PC-3 (cell line): ENCODE measurements around the gene NDUFA11. TPM values are rescaled to one million over a fixed set of nuclear protein-coding genes. Genes with fewer than 3 reads are reported as not detected.

Source experiments
- ATAC-seq: fragments of 200-7000 bp; cut with Tn5 transposase; 2 replicates; pipeline ENCODE4 v1.9.1; 2020; ENCODE audit warnings: mild to moderate bottlenecking, moderate library complexity
- BruUV-seq: library from RNA; stranded (reverse); fragments of 400-500 nt; replicated peaks from 2 replicates; lab custom pipeline; 2021; lab: Mats Ljungman, UMichigan
- CTCF ChIA-PET: fragments of 300-600 bp; sonication (Branson Sonifier 250); formaldehyde crosslinking; loops from one replicate; lab custom pipeline; 2022; ENCODE audit warnings: antibody characterized with exemption; lab: Charles Lee
- POLR2A ChIA-PET: fragments of 300-600 bp; sonication (Branson Sonifier 250); formaldehyde crosslinking; loops from one replicate; lab custom pipeline; 2022; ENCODE audit warnings: antibody characterized with exemption; ENCODE audit not compliant: unreplicated experiment; lab: Charles Lee
- DNase-seq: peaks from one replicate; pipeline ENCODE4 v3.0.0-alpha.2; 2015
- H2AFZ ChIP-seq: fragments of 300-600 bp; sonication (generic); 2 replicates; pipeline ENCODE4 v1.6.0; 2016; ENCODE audit warnings: antibody characterized with exemption, low read length
- H3F3A ChIP-seq: fragments of 300-600 bp; sonication (generic); one replicate; pipeline ENCODE4 v1.6.0; 2017; ENCODE audit warnings: antibody characterized with exemption, low read length, control low read depth, mild to moderate bottlenecking; ENCODE audit not compliant: unreplicated experiment
- H3K27ac ChIP-seq: fragments of 300-600 bp; sonication (generic); 2 replicates; pipeline ENCODE4 v1.5.1; 2016; ENCODE audit warnings: mild to moderate bottlenecking, low read length
- H3K27me3 ChIP-seq: fragments of 300-600 bp; sonication (generic); 2 replicates; pipeline ENCODE4 v1.6.1; 2016; ENCODE audit warnings: low read length, mixed read lengths
- H3K36me3 ChIP-seq: fragments of 300-600 bp; sonication (generic); 2 replicates; pipeline ENCODE4 v1.6.1; 2016; ENCODE audit warnings: low read depth, mixed run types, low read length, mixed read lengths
- H3K4me1 ChIP-seq: fragments of 300-600 bp; sonication (generic); 2 replicates; pipeline ENCODE4 v1.5.1; 2016; ENCODE audit warnings: low read length; ENCODE audit not compliant: insufficient read depth
- H3K4me2 ChIP-seq: fragments of 300-600 bp; sonication (generic); 2 replicates; pipeline ENCODE4 v1.6.0; 2016; ENCODE audit warnings: low read length
- H3K4me3 ChIP-seq: fragments of 300-600 bp; sonication (generic); 2 replicates; pipeline ENCODE4 v1.5.1; 2016; ENCODE audit warnings: mild to moderate bottlenecking, low read length, mixed read lengths
- H3K79me2 ChIP-seq: fragments of 300-600 bp; sonication (generic); 2 replicates; pipeline ENCODE4 v1.6.1; 2017; ENCODE audit warnings: low read length, mixed read lengths
- H3K9ac ChIP-seq: fragments of 300-600 bp; sonication (generic); 2 replicates; pipeline ENCODE4 v1.6.0; 2016; ENCODE audit warnings: mild to moderate bottlenecking, low read length
- H3K9me2 ChIP-seq: fragments of 300-600 bp; sonication (generic); replicated peaks from 2 replicates; pipeline ENCODE4 v1.6.1; 2016; ENCODE audit warnings: mixed run types, low read length, mixed read lengths
- H3K9me3 ChIP-seq: fragments of 300-600 bp; sonication (generic); 2 replicates; pipeline ENCODE4 v1.6.1; 2016; ENCODE audit warnings: low read length, mixed read lengths
- H4K20me1 ChIP-seq: fragments of 300-600 bp; sonication (generic); 2 replicates; pipeline ENCODE4 v1.6.1; 2016; ENCODE audit warnings: low read length, mixed read lengths
- EZH2 ChIP-seq: fragments of 300-600 bp; sonication (generic); IDR thresholded peaks from one replicate; pipeline ENCODE4 v1.6.1; 2017; ENCODE audit warnings: antibody characterized with exemption, mild to moderate bottlenecking, low read length; ENCODE audit not compliant: unreplicated experiment
- EZH2phosphoT487 ChIP-seq: fragments of 300-600 bp; sonication (generic); IDR thresholded peaks from 2 replicates; pipeline ENCODE4 v1.6.1; 2018; ENCODE audit warnings: mild to moderate bottlenecking, antibody characterized with exemption, low read length, borderline replicate concordance
- intact Hi-C: fragments of 100-400 bp; cut with micrococcal nuclease; formaldehyde crosslinking; loops from 2 replicates; pipeline ENCODE4 v1.9.0; 2023
- total RNA-seq: library from RNA; depleted of rRNA; stranded (reverse); fragments of >200 nt; gene quantifications from 2 replicates; pipeline ENCODE4 v1.2.3, GENCODE V29; 2014
- TF ChIP-seq, protein P1 (sequence below): fragments of 300-600 bp; sonication (generic); conservative IDR thresholded peaks from 2 replicates; pipeline ENCODE4 v1.5.1; 2017; ENCODE audit warnings: antibody characterized with exemption, low read depth, mild to moderate bottlenecking, low read length

The NDUFA11 gene
- total RNA-seq, 1 experiment from 2014 or later: 669 TPM

DNA sequence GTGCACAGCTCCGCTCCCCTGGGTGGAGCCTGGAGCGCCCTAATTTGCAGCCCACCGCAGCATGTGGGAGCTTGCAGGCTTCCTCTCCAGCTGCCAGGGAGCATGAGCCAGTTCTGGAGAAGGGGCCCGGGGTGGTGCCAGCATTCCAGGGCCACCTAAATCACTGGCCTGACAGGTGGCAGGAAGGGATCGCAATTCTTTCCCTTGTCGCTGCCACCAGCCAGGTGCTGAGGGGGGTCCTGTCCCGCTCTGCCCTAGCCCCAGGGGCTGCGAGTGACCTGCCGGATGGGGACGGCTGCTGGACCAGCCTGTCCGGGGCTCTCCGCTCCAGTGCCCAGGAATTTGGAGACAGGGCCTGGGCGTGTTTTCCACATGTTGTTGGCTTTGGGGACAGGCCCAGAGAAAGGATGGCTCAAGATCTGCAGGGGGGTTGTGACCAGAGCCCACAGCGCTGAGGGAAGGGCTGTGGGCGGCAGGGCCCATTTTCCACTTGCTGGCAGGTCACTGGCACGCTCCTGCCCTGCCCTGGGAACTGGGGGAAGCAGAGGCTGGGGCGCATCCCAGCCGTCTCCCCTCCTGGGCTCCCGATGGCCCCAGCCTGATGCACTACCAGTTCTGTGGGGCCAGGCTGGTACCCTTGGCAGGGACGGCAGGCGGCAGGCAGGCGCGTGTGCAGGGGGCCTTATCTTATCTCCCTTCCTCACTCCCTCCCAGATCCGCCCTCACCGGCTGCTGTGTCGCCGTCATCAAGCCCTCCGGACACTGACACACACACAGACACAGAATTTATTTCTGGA lies 9.5 kb downstream of the NDUFA11 start:
- no peak for ATAC-seq

DNA sequence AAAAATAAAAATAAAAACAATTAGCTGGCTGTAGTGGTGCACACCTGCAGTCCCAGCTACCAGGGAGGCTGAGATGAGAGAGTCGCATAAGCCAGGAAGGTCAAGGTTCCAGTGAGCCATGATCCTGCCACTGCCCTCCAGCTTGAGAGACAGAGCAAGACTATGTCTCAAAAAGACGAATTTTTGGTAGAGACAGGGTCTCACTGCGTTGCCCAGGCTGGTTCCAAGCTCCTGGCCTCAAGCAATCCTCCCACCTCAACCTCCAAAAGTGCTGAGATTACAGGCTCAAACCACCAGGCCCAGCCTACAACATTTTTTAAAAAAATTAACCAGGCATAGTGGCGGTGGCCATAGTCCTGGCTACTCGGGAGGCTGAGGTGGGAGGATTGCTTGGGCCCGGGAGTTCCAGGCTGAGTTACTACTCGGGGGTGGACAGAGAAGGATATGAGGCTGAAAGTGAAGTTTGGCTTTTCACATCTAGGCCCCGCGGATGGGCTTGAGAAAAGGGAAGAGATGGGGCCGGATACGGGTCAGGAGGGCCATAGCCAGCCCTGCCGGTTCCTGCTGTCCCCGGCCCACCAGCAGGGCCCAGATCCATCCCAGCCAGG lies 10.2 kb downstream of the NDUFA11 start:
- no peak for DNase-seq
- TF ChIP-seq EZH2phosphoT487 (no peak), EZH2 (no peak)
- TF ChIP-seq, protein P1, sequence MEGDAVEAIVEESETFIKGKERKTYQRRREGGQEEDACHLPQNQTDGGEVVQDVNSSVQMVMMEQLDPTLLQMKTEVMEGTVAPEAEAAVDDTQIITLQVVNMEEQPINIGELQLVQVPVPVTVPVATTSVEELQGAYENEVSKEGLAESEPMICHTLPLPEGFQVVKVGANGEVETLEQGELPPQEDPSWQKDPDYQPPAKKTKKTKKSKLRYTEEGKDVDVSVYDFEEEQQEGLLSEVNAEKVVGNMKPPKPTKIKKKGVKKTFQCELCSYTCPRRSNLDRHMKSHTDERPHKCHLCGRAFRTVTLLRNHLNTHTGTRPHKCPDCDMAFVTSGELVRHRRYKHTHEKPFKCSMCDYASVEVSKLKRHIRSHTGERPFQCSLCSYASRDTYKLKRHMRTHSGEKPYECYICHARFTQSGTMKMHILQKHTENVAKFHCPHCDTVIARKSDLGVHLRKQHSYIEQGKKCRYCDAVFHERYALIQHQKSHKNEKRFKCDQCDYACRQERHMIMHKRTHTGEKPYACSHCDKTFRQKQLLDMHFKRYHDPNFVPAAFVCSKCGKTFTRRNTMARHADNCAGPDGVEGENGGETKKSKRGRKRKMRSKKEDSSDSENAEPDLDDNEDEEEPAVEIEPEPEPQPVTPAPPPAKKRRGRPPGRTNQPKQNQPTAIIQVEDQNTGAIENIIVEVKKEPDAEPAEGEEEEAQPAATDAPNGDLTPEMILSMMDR: no peak
- H3F3A ChIP-seq: no peaks in the 10 kb centered on the region
- H3K79me2 ChIP-seq: peaks cover 11% of the 10 kb centered on the region
- BruUV-seq: no TSS peak
- intact Hi-C loops: loop anchor here (2.0 to 5.0 kb wide), 2 partner anchors 71 to 89 kb away; partner anchors contain the start of gene NRTN
- 0 out of 2 replicates have a peak, but pooled peaks cover 4% of the 10 kb centered on the region for H3K27me3 ChIP-seq
- no peak overlapping the region for H3K9ac ChIP-seq
- H4K20me1 ChIP-seq: peaks cover 10% of the 10 kb centered on the region; the same call in 1 of the 2 replicates
- ChIA-PET CTCF (no interaction called here), POLR2A (no interaction called here)
- ATAC-seq: no peak
- no peak overlapping the region for H3K4me2 ChIP-seq
- no peaks in the 10 kb centered on the region for H3K4me1 ChIP-seq
- H2AFZ ChIP-seq: no peak overlapping the region
- H3K9me2 ChIP-seq: no peaks in the 10 kb centered on the region
- H3K27ac ChIP-seq: no peak overlapping the region
- no peak overlapping the region for H3K4me3 ChIP-seq
- H3K36me3 ChIP-seq: peaks cover 6% of the 10 kb centered on the region; the same call in 1 of the 2 replicates
- H3K9me3 ChIP-seq: no peaks in the 10 kb centered on the region

More for the DNA sequence above, 9.5 kb downstream of the NDUFA11 start:
- no peak overlapping the region for H3K4me2 ChIP-seq
- H3K79me2 ChIP-seq: peaks cover 17% of the 10 kb centered on the region
- peaks cover 6% of the 10 kb centered on the region; the same call in 1 of the 2 replicates for H3K36me3 ChIP-seq
- no peak overlapping the region for H3K4me3 ChIP-seq
- H2AFZ ChIP-seq: no peak overlapping the region
- no peak overlapping the region for H3K27ac ChIP-seq
- peaks cover 10% of the 10 kb centered on the region; the same call in 1 of the 2 replicates for H4K20me1 ChIP-seq
- H3K9ac ChIP-seq: no peak overlapping the region
- intact Hi-C loops: loop anchor here (2.0 to 5.0 kb wide), 2 partner anchors 72 to 89 kb away; partner anchors contain the start of gene NRTN
- H3F3A ChIP-seq: no peaks in the 10 kb centered on the region
- ChIA-PET CTCF (no interaction called here), POLR2A (no interaction called here)
- H3K27me3 ChIP-seq: 0 out of 2 replicates have a peak, but pooled peaks cover 4% of the 10 kb centered on the region
- H3K9me2 ChIP-seq: no peaks in the 10 kb centered on the region
- TF ChIP-seq, protein P1: no peak
- no peak for TF ChIP-seq EZH2phosphoT487
- TF ChIP-seq EZH2: no peak
- no peaks in the 10 kb centered on the region for H3K9me3 ChIP-seq
- BruUV-seq: TSS peak; percentile 6
- no peaks in the 10 kb centered on the region for H3K4me1 ChIP-seq
- DNase-seq: no peak
